CD4-positive, alpha-beta T cell (primary cell): ENCODE measurements around the gene ZPBP. TPM values are rescaled to one million over a fixed set of nuclear protein-coding genes. Genes with fewer than 3 reads are reported as not detected.

Experiments used
- ATAC-seq: fragments of 200-7000 bp; cut with Tn5 transposase; one replicate; pipeline ENCODE4 v1.10.0; 2022; ENCODE audit warnings: mild to moderate bottlenecking; ENCODE audit not compliant: poor library complexity
- CTCF ChIA-PET: fragments of 350-600 bp; sonication (Branson Sonifier 250); formaldehyde crosslinking; loops from one replicate; lab custom pipeline; 2021; ENCODE audit warnings: antibody characterized with exemption, inconsistent platforms; lab: Charles Lee
- POLR2A ChIA-PET: fragments of 350-600 bp; sonication (Branson Sonifier 250); formaldehyde crosslinking; loops from one replicate; lab custom pipeline; 2021; ENCODE audit warnings: antibody characterized with exemption, inconsistent platforms; lab: Charles Lee
- DNase-seq, 14 experiments: peaks; one replicate each; pipeline ENCODE4 v3.0.0-alpha.2; 2013 to 2020; ENCODE audit warnings: mixed read lengths in 2 of 14
- H3K27ac ChIP-seq, 2 donors: one replicate each; pipeline versions ENCODE4 v1.5.1 to v1.7.0; 2013; ENCODE audit warnings: low read length in 2 of 2, low read depth in 1 of 2, mild to moderate bottlenecking in 1 of 2
- H3K27me3 ChIP-seq, 2 experiments: 1 replicate in 1 of 2; 2 replicates in 1 of 2; pipeline versions ENCODE4 v1.6.1 to v1.7.0; 2013; ENCODE audit warnings: low read length in 2 of 2, control low read depth in 1 of 2, mild to moderate bottlenecking in 1 of 2, moderate library complexity in 1 of 2; ENCODE audit not compliant: insufficient read depth in 2 of 2, control insufficient read depth in 1 of 2
- H3K36me3 ChIP-seq: one replicate; pipeline ENCODE4 v1.6.1; 2013; ENCODE audit warnings: low read length, control low read depth; ENCODE audit not compliant: insufficient read depth
- H3K4me1 ChIP-seq: one replicate; pipeline ENCODE4 v1.6.1; 2013; ENCODE audit warnings: low read length, control low read depth; ENCODE audit not compliant: insufficient read depth
- H3K4me3 ChIP-seq: one replicate; pipeline ENCODE4 v1.5.1; 2013; ENCODE audit warnings: mild to moderate bottlenecking, low read length, moderate library complexity
- H3K9me3 ChIP-seq, 2 experiments: 1 replicate in 1 of 2; 2 replicates in 1 of 2; pipeline versions ENCODE4 v1.6.1 to v1.7.0; 2013; ENCODE audit warnings: low read length in 2 of 2, mild to moderate bottlenecking in 2 of 2, control low read depth in 1 of 2, moderate library complexity in 1 of 2; ENCODE audit not compliant: control insufficient read depth in 1 of 2, insufficient read depth in 1 of 2
- H3K27ac Mint-ChIP-seq: one replicate; pipeline ENCODE4 v1.8.0; 2020; ENCODE audit warnings: mixed read lengths
- H3K27me3 Mint-ChIP-seq: one replicate; pipeline ENCODE4 v1.8.0; 2021; ENCODE audit warnings: mixed read lengths
- H3K36me3 Mint-ChIP-seq: one replicate; pipeline ENCODE4 v1.8.0; 2021; ENCODE audit warnings: low read depth, mixed read lengths
- H3K4me1 Mint-ChIP-seq: one replicate; pipeline ENCODE4 v1.8.0; 2021; ENCODE audit warnings: low read depth, mixed read lengths
- H3K4me3 Mint-ChIP-seq: one replicate; pipeline ENCODE4 v1.8.0; 2020; ENCODE audit warnings: mild to moderate bottlenecking, mixed read lengths
- H3K9me3 Mint-ChIP-seq: one replicate; pipeline ENCODE4 v1.8.0; 2020; ENCODE audit warnings: mixed read lengths
- CTCF ChIP-seq: fragments of 200-600 bp; IDR thresholded peaks from one replicate; pipeline ENCODE4 v1.8.0; 2022; ENCODE audit warnings: antibody characterized with exemption, mild to moderate bottlenecking
- intact Hi-C, 2 experiments: fragments of 100-400 bp; cut with DNase I in 1 of 2; cut with micrococcal nuclease in 1 of 2; formaldehyde crosslinking; loops; one replicate each; pipeline versions ENCODE4 v1.15.1 to v1.9.0; 2023 to 2025; cut with DNase I, micrococcal nuclease
- total RNA-seq, 174 experiments: library from RNA in 2 of 174; stranded (reverse) in 2 of 174; gene quantifications; one replicate each; pipeline ENCODE4 v1.2.3 and lab custom pipeline; 2021 to 2026

Gene ZPBP
- total RNA-seq, 2 experiments from 2014 or later: not detected

GRCh38 chr7:49926720-49927119 is 166.3 kb downstream of the ZPBP start:
- ATAC-seq (no peak), DNase-seq (no peak)
- TF ChIP-seq CTCF: no peak
- Histone ChIP-seq H3K4me3 (no peak overlapping the region), H3K9me3 (peaks cover 3 to 6% of the 10 kb centered on the region in 2 experiments), H3K4me1 (no peaks in the 10 kb centered on the region), H3K27ac (no peak overlapping the region), H3K27me3 (no peaks in the 10 kb centered on the region), H3K36me3 (no peaks in the 10 kb centered on the region)
- Mint-ChIP-seq H3K9me3 (peaks cover 6% of the 10 kb centered on the region), H3K27ac (no peak overlapping the region), H3K4me3 (no peak overlapping the region), H3K27me3 (peaks cover 15% of the 10 kb centered on the region), H3K36me3 (no peaks in the 10 kb centered on the region), H3K4me1 (no peaks in the 10 kb centered on the region)
- intact Hi-C loops: no loop called here
- CTCF ChIA-PET: no interaction called here
- POLR2A ChIA-PET: no interaction called here

- H3K27me3 Mint-ChIP-seq: no peaks in the 10 kb centered on the region
- H3K27me3 ChIP-seq: no peaks in the 10 kb centered on the region
- H3K9me3 Mint-ChIP-seq: peaks cover 2% of the 10 kb centered on the region
- no peaks in the 10 kb centered on the region for H3K4me1 ChIP-seq
- intact Hi-C loops: no loop called here
- H3K4me3 Mint-ChIP-seq: no peak overlapping the region
- TF ChIP-seq CTCF: no peak
- H3K36me3 Mint-ChIP-seq: no peaks in the 10 kb centered on the region
- no peak overlapping the region for H3K27ac ChIP-seq
- H3K36me3 ChIP-seq: no peaks in the 10 kb centered on the region
- no peak for ATAC-seq
- H3K9me3 ChIP-seq: no peaks in the 10 kb centered on the region
- no peaks in the 10 kb centered on the region for H3K4me1 Mint-ChIP-seq
- CTCF ChIA-PET: no interaction called here
- H3K4me3 ChIP-seq: no peak overlapping the region
- POLR2A ChIA-PET: no interaction called here
- H3K27ac Mint-ChIP-seq: no peak overlapping the region
- no peak for DNase-seq
Observed at GRCh38 chr7:49911909-49912308, 181.1 kb downstream of the ZPBP start.

GRCh38 chr7:49894543-49894942 is 198.5 kb downstream of the ZPBP start:
- Histone ChIP-seq H3K4me3 (no peak overlapping the region), H3K4me1 (no peaks in the 10 kb centered on the region), H3K27me3 (no peaks in the 10 kb centered on the region), H3K36me3 (no peaks in the 10 kb centered on the region), H3K9me3 (no peaks in the 10 kb centered on the region), H3K27ac (no peak overlapping the region)
- H3K9me3 Mint-ChIP-seq: no peaks in the 10 kb centered on the region
- no peak for ATAC-seq
- H3K4me3 Mint-ChIP-seq: no peak overlapping the region
- H3K36me3 Mint-ChIP-seq: no peaks in the 10 kb centered on the region
- intact Hi-C loops: no loop called here
- no peak overlapping the region for H3K27ac Mint-ChIP-seq
- no peak for TF ChIP-seq CTCF
- peaks cover 25% of the 10 kb centered on the region for H3K27me3 Mint-ChIP-seq
- ChIA-PET POLR2A (no interaction called here), CTCF (no interaction called here)
- H3K4me1 Mint-ChIP-seq: no peaks in the 10 kb centered on the region
- no peak for DNase-seq
